KG1 (cell line): Measurements from ENCODE around the gene PTGDS.

Experiments
- DNase-seq: peaks from one replicate; lab custom pipeline; 2025; lab: John Stamatoyannopoulos, UW

The PTGDS gene

DNA sequence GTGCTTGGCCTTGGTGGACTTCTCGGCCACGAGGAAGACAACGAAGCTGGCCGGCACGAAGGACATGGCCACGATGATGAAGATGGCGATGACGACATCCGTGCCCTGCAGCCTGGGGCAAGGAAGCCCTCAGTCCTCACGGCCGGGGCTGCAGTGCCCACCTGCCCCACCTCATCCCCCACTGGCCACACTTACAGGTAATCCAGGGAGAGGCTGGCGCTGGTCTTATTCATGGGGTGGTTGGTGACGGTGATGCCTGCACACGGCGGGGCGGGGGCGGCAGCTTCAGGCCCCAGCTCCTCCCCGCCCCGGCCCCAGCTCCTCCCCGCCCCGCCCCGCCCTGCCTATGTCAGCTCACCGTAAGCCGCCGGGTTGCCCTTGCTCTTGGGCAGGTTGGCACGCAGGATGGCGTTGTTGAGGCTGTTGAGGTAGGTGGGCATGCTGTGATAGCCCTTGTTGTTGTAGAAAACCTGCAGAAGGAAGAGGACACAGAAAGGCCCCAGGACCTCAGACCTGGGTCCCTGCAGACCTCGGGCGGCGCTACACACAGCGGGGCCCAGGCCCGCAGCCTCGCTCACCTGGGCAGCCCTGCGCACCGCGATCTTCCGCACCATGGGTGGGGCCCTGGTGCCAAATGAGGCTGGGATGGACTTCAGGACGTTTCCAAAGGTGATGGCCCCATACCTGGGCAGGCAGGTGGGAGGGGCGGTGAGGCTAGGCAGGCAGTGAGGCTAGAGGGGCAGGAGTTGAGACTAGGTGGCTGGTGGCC, 34.8 kb downstream of the PTGDS start:
- DNase-seq = no peak

DNA sequence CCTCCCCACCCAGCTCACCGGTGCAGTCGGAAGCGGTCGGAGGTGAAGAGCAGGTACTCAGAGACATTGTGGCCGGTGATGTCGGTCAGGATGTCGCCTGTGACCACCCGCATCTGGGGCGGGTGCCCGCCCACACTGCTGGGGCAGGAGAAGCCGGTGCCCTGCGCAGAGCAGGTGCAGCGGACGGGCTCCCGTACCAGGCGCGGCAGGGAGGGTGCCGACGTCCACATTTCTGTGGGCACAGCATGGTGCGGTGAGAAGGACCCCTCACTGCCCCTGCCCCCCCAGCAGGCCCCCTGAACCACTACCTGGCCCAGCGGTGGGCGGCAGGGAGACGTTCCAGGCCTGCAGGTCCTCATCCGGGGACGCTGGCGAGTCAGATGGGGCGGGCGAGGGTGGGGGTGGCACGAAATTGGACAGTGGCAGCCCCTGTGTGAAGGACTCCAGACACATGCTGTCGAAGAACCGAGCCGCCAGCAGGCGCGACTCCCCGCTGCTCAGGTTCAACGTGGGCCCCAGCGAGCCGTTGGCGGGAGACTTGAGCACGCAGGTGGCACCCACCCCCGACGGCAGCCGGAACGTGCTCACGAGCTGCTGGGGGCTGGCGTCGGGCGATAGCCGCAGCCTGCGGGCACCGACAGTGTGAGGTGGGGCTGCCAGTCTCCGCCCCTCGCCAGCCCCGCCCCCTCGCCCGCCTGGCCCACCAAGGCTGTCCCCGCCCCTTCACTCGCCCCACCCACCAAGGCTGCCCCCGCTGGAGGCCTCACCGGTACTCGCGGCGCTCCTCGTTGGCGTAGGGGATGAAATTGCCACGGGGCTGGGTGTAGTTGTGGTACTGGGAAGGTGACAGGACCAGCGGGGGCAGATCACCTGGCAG, 35.6 kb downstream of the PTGDS start:
- DNase-seq = no peak

DNA sequence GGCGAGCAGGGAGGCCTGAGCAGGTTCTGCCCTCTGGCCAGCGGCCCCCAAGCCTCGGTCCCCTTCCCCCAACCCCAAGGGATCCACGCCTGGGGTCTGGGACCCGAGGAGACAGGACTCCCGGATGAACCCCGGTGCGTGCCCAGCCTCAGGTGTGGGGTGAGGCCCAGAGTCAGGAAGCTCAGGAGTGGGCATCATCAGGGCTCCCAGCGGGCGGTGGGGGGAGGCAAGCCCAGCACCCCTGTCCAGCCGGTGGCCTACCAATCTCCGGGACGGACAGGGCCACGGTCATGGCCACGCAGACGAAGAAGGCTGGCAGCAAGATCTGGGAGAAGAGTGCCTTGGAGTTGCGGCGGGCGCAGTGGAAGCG, 36.3 kb downstream of the PTGDS start:
- no peak for DNase-seq

DNA sequence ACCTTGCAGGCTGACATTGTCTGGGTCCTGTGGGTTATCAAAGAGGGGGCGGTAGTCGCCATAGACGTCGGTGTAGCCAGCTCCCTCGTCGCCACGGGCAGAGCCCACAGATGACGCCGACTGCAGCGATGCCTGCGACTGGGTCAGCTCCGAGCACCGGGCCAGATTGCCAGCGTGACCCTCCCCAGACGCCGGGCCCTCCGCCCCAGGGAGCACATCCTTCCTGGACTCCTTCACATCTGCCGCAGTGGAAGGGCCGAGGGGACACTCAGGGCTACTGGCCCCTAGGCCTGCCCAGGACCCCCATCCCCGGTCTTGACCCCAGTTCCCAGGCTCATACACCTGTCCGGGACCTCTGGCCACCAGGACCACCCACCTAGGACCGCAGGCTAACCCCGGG, 36.9 kb downstream of the PTGDS start:
- DNase-seq = no peak

DNA sequence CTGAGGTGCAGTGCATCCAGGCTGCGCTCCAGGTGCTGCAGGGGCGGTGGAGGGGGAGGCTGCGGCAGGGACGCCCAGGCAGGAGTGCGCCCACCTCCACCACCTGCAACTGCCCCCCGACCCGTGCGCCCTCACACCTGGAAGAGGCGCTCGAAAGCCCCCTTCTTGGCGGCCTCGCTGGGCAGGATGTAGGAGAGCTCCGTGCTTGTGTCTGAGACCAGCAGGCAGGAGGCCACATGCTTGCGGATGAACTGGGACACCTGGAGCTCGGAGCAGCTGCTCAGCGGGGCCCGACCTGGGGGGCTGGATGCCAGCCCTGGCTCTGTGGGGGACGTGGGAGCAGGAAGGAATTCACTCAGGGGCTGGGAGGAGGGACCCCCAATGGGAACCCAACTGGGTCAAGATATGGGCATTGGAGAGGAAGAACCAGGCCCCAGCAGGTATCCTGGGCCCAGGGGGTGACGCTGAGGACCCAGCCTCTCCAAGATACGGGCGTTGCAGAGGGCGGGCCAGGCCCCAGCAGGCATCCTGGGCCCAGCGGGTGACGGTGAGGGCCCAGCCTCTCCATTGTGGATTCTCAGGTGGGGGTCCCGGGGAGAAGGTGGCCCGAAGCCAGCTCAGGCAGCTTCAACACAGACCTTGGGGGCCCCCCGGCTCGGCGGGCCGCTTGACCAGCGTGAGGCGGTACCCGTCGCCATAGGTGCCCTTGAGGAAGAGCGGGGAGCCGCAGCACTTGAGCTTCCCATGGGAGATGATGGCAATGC, 37.7 kb downstream of the PTGDS start:
- no peak for DNase-seq

DNA sequence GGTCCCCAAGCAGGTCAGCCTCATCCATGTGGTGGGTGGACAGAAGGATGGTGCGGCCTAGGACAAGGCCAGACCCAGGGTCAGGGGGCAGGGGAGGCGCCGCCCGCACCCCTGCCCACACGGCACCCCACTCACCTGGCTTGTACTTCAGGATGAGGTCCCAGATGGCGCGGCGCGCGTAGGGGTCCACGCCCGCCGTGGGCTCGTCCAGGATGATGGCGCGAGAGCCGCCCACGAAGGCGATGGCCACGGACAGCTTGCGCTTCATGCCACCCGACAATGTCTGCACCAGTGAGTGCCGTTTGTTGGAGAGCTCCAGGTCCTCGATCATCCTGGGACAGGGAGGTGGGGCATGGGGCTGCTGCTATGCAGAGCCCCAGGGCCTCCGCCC, 38.2 kb downstream of the PTGDS start:
- DNase-seq = no peak

DNA sequence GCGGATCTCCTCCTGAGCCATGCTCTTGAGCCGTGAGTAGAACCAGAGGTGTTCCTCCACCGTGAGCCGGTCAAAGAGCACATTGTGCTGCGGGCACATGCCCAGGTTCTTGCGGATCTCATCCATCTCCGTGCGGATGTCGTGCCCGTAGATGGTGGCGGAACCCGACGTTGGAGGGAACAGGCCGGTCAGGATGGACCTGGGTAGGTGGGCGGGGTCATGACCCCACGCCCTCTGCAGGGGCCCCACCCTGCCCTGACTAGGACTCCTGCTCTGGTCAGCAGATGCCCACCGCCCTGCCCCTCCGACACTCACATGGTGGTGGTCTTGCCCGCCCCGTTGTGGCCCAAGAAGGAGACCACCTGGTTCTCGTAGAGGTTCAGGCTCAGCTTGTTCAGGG, 38.7 kb downstream of the PTGDS start:
- no peak for DNase-seq

DNA sequence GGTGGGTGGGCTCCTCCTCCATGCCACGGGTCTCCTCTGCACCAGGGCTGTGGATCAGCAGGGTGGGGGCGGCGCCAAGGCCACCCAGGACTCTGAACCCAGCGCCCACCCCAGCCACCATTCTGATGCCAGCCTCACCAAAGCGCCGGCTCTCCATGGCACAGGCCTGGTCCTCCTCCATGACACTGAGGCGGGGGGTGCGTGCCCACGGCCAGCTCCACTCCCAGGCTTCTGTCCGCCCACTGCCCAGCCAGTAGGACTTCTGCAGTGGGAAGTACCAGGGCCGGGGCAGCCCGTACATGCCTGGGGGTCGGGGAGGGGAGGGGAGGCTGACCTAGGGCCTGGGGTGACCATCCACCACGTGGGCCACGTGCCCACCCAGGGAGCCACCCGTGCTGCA, 39.1 kb downstream of the PTGDS start:
- DNase-seq = no peak

DNA sequence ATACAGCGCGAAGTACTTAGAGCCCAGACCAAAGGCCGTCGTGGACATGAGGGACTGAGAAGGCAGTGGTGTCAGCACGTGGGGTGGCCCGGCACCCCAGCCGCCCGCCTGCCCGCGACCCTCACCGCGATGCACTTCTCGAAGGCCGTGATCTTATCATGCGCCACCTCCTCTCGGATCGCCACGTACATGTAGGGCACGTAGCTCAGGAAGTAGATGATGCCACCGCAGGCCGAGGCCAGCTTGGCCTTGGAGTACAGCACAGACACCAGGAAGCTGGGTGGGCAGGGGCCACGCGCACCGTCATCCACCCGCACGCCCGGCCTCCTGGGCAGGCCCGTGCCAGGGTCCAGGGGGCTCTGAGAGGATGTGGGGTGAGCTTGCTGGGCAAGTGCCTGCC, 39.8 kb downstream of the PTGDS start:
- no peak for DNase-seq

DNA sequence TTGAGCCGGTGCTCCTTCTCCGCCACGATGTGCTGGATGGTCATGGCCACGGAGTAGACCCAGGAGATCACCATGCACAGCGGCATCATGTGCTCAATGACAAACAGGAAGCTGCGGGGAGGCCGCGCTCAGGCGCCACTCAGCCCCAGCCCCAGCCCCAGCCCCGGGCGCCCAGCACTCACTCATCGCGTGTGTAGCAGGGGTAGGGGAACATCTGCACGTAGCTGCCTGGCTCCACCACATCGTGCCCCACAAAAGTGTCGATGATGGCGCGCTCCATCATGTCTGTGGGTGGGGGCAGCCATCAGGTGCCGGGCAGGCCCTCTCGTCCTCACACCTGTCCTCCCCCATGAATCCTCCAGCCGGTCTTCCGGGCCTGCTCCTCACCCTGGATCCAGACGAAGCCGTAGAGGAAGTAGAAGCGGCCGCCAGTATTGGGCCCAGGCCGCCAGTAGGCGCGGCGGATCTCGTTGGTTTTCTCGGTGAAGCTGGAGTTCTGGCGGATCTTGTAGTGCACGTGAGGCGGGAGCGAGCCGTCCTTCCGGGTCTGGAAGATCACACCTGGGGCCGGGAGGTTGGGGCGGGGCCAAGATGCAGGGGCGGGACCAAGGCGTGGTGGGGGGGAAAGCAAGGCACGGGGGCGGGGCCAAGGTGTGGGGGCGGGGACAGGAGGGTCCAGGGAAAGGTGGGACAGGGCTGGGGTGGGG, 40.6 kb downstream of the PTGDS start:
- DNase-seq = no peak

DNA sequence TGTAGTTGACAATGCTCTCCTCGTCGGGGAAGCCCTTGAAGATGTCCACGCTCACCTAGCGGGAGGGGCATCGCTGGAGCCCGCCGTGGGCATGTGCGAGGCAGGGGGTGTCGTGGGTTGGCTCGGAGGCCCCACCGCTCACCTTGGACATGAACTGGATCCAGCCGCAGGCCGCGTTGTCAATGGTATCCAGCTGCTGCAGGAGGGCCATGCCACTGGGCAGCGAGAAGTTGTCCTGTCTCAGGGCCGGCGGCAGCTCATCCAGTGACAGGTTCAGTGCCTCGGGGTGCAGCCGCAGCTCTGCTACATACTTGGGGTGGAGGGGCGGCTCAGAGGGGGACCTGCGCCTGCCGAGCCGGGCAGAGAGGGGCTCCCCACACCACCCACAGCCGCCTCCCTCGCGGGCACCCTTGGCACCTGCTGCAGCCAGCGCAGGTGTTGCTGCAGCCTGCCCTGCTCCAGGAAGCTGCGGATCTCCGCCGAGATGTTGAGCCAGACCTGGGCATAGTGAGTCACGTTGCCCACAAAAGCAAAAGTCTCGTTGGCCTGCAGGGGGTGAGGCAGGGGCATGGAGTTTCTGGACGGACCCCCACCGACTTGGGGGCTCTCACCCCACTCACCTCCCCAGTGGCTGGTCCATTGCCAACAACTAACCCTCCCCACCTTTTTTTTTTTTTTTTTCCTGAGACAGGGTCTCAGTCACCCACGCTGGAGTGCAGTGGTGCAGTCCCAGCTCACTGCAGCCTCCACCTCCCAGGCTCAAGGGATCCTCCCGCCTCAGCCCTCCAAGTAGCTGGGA, 41.7 kb downstream of the PTGDS start:
- no peak for DNase-seq

DNA sequence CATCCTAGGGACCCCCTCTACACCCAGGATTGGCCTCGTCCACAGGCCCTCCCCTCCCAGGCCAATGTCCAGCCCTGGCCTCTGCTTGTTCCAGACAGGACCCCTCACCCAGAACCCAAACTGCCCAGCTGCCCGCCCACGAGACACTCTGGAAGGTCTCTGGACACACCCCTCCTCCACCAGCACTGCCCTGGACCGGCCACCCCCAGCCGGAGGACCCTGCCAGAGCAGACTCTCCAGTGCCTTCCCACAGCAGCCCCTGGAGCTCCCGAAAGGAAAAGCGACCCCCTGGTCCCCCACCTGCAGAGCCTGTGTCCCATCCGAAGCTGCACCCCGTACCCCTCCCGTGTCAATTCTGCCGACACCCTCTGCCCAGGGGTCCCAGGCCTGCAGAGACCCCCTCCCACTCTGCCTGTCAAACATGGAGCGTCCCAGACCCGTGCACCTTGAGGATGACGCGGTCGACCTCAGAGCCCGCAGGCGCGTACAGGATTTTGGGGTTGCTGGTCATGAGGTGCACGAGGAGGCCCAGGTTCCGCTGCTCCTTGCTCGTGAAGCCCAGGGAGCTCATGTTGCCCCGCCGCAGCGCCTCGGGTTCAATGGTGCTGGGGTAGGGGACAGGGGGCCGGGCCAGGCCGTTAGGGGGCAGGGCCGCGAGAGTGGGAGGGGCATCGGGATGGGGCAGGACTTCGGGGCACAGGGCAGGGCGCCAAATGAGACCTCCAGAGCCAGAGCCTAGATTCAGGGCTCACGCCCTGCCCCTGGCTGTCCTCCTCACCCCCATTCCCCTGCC, 42.8 kb downstream of the PTGDS start:
- no peak for DNase-seq

DNA sequence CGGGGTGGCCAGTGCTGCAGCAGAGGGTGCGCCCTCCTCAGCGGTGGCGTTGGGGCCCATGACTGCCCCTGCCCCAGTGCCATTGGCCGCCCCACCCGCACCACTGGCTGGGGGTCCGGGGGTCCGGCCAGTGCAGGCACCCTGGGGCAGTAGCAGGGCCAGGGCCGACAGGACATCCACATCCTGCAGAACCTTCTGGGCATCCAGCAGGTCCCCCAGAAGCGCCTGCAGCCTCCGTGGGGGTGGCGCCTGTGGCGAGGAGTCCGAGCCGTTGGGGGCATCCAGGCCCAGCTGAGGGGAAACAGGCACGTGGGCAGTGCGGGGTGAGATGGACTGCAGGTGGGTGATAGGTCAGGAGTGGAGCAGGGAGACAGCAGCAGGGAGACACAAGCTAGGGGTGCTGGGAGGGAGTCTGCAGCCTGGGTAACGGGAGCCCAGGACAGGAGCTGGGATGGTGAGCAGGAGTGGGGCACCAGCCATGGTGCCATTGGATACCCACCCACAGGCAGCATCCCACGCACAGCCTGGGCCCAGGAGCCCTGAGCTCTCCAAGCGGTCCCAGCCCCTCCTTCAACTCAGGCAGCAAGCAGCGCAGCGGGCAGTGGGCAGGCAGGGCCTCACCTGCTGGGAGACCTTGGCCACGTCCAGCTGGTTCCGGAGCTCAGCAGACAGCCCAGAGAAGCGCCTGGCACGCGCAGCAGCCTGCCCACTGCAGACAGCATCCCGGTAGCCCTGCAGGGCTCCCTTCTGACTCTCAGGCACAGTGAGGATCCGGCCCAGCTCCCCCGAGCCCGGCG, 43.7 kb downstream of the PTGDS start:
- DNase-seq = no peak

DNA sequence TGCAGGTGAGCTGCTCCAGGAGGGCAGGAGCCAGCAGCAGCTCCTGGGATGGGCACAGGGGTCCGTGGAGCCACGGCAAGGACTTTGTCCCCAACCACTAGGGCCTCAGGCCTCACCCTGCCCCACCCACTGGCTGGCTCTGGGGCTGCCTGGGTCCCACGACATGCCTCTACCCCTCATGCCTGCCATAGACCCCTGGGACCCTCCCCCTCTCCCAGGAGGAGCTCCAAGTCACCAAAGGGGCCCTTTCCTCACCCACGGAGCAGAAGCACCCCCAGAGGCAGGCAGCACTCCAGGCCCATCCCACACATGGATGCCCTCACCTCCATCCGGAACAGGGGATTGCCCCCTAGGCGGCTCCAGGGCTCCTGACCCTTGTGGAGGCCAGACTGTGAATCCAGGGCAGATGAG, 44.3 kb downstream of the PTGDS start:
- DNase-seq = no peak

DNA sequence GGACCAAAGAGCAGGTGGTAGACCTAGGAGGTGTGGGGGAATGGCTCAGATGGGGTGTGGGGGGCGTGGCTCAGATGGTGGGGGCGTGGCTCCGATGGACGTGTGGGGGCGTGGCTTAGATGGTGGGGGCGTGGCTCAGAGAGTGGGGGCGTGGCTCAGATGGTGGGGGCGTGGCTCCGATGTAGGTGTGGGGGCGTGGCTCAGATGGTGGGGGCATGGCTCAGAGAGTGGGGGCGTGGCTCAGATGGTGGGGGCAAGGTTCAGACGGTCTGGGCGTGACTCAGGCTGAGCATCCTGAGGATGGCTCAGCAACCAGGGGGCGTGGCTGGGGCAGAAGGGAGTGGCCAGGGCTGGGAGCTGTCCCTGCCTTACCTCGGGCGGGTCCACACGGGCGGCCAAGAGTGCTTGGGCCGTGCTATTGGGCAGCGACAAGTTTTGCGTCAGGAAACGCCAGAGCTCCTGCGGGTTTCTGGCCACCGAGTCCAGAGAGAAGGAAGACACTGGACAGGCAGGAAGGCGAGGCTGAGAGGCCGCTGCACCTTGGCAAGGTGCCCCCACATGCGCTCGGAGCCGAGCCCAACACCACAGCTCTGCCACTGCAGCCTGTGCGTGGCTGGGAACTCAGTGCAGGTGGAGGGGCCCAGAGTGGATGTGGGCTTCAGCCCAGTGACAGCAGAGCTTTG, 44.8 kb downstream of the PTGDS start:
- no peak for DNase-seq

DNA sequence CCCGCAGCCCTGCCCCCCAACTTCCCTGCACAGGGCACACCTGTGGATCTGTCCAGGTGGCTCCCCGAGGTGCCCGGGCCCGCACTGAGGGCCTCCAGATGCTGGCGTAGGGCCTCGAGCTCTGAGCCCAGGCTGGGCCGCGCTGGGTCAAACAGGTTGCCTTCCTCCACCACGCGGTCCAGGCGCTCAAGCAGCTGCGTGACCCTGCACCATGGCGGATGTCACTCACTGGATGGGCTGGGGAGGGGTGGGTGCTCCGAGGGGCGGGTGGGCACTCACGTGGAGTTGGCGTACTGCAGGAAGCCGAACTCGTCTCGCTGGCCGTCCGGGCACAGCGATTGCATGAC, 45.3 kb downstream of the PTGDS start:
- DNase-seq = no peak

DNA sequence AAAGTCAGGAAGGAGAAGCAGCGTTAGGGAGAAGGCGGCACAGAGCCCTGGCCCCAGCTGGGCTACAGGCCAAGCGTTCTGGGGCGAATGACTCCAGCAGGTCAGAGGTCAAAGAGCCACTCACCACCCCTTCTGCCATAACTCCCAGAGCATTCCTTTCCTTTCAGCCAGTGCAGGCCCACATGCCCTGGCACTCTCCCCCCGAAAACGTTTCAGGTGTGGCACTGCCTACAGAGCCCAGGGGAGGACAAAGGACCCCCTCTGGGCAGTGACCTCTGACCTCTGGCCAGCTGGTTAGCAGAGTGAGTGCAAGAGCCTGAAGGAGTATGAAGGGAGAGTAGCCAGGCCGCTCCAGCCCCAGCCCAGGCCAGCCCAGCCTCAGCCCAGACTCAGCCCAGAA, 45.9 kb downstream of the PTGDS start:
- DNase-seq = no peak

DNA sequence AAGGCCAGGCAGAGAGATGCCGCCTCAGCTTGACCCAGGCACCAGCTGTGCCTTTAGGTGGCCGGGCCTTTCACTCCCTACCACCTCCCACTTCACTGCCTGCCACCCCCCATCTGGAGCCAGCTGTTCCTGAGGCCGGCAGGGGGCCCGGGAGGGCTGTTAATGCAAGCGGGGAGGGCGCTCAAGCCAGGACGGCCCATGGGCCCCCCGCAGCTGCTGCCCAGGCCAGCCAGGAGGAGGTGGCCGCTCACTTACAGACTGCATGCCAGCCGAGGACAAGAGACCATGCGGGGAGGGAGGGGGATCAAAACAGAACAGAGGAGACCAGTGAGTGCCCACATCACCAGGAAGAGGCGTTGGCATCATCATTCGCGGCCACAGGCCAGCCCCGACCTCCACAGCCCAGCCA, 46.3 kb downstream of the PTGDS start:
- no peak for DNase-seq

DNA sequence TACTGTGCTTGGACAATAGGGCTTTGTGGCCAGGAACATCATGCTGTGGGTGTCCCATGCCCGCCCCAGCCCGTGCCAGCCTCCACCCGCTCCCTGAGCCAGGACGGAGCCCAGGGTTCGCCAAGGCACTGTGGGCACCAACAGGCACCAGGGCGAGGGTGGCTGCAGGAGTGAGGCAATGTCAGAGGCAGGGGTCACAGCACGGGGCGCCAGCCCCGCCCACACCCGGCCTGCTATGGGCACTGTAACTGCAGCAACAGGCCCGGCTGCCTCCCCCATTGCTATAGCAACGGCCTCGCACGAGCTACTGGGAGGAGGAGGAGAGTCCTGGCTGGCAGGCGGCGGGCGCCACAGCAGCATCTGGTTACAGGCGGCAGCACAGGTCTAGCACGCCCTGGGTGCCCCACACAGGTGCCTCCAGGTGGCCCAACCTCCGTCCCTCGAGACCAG, 48.2 kb downstream of the PTGDS start:
- DNase-seq = no peak
